Activated CD8-positive, alpha-beta T cell treated with anti-CD3 and anti-CD28 coated beads for 36 hours (primary cell): ENCODE data around the gene ADGRB3. TPM values are rescaled to one million over a fixed set of nuclear protein-coding genes. Genes with fewer than 3 reads are reported as not detected.
"Not testable (repeated sequence)": the region's sequence is repeated elsewhere in the genome, so short reads cannot be mapped to it uniquely, and the experiment has no call there.

Experiments
- ATAC-seq: fragments of 200-7000 bp; cut with Tn5 transposase; one replicate; pipeline ENCODE4 v1.10.0; 2021; ENCODE audit warnings: mild to moderate bottlenecking, moderate library complexity
- CTCF ChIA-PET: fragments of 350-600 bp; sonication (Branson Sonifier 250); formaldehyde crosslinking; loops from one replicate; lab custom pipeline; 2021; ENCODE audit warnings: antibody characterized with exemption; lab: Charles Lee
- POLR2A ChIA-PET: fragments of 350-600 bp; sonication (Branson Sonifier 250); formaldehyde crosslinking; loops from one replicate; lab custom pipeline; 2021; ENCODE audit warnings: antibody characterized with exemption; lab: Charles Lee
- DNase-seq: peaks from one replicate; pipeline ENCODE4 v3.0.0-alpha.2; 2020
- H3K27ac Mint-ChIP-seq: one replicate; pipeline ENCODE4 v1.8.0; 2021; ENCODE audit warnings: mild to moderate bottlenecking, mixed read lengths
- H3K27me3 Mint-ChIP-seq: one replicate; pipeline ENCODE4 v1.8.0; 2021; ENCODE audit warnings: mixed read lengths
- H3K36me3 Mint-ChIP-seq: one replicate; pipeline ENCODE4 v1.8.0; 2021; ENCODE audit warnings: low read depth, mixed read lengths
- H3K4me1 Mint-ChIP-seq: one replicate; pipeline ENCODE4 v1.8.0; 2021; ENCODE audit warnings: low read depth, mixed read lengths
- H3K4me3 Mint-ChIP-seq: one replicate; pipeline ENCODE4 v1.8.0; 2021; ENCODE audit warnings: mild to moderate bottlenecking, moderate library complexity, mixed read lengths
- H3K9me3 Mint-ChIP-seq: one replicate; pipeline ENCODE4 v1.8.0; 2021; ENCODE audit warnings: mixed read lengths
- CTCF ChIP-seq: fragments of 200-600 bp; IDR thresholded peaks from one replicate; pipeline ENCODE4 v1.8.0; 2022; ENCODE audit warnings: antibody characterized with exemption, mild to moderate bottlenecking
- intact Hi-C: fragments of 100-400 bp; cut with micrococcal nuclease; formaldehyde crosslinking; loops from one replicate; pipeline ENCODE4 v1.10.0; 2022
- total RNA-seq, 2 experiments: library from RNA; stranded (reverse); gene quantifications; one replicate each; pipeline ENCODE4 v1.2.3, GENCODE V29; 2021

ADGRB3 gene
- total RNA-seq, 2 experiments from 2014 or later, result not detected

GRCh38 chr6:69423785-69424184 lies 788.7 kb downstream of the ADGRB3 start:
- no peak for DNase-seq
- CTCF ChIA-PET, result no interaction called here
- no peak for TF ChIP-seq CTCF
- ATAC-seq, result no peak
- Mint-ChIP-seq H3K27me3 (no peaks in the 10 kb centered on the region), H3K36me3 (no peaks in the 10 kb centered on the region), H3K4me3 (no peak overlapping the region), H3K27ac (no peak overlapping the region), H3K9me3 (no peaks in the 10 kb centered on the region), H3K4me1 (no peaks in the 10 kb centered on the region)
- POLR2A ChIA-PET, result no interaction called here
- intact Hi-C loops, result no loop called here

- TF ChIP-seq CTCF, result no peak
- no peak for ATAC-seq
These were observed 789.5 kb downstream of the ADGRB3 start for GRCh38 chr6:69424581-69424980.

GRCh38 chr6:69427882-69428281 lies 792.8 kb downstream of the ADGRB3 start:
- ATAC-seq (no peak), DNase-seq (no peak)
- intact Hi-C loops, result no loop called here
- no peak for TF ChIP-seq CTCF
- H3K36me3 Mint-ChIP-seq, result no peaks in the 10 kb centered on the region
- H3K9me3 Mint-ChIP-seq, result no peaks in the 10 kb centered on the region
- ChIA-PET POLR2A (no interaction called here), CTCF (no interaction called here)
- no peak overlapping the region for H3K27ac Mint-ChIP-seq
- H3K4me1 Mint-ChIP-seq, result no peaks in the 10 kb centered on the region
- no peak overlapping the region for H3K4me3 Mint-ChIP-seq
- no peaks in the 10 kb centered on the region for H3K27me3 Mint-ChIP-seq

More at GRCh38 chr6:69424581-69424980, 789.5 kb downstream of the ADGRB3 start:
- DNase-seq, result no peak
- intact Hi-C loops, result no loop called here
- ChIA-PET CTCF (no interaction called here), POLR2A (interaction anchor here (0.5 kb wide), 1 partner anchor 585 kb away, joined by 3 read pairs; no protein-coding TSS in a partner anchor)
- no peak overlapping the region for H3K4me3 Mint-ChIP-seq
- no peaks in the 10 kb centered on the region for H3K27me3 Mint-ChIP-seq
- no peaks in the 10 kb centered on the region for H3K9me3 Mint-ChIP-seq
- H3K27ac Mint-ChIP-seq, result no peak overlapping the region
- H3K36me3 Mint-ChIP-seq, result no peaks in the 10 kb centered on the region
- H3K4me1 Mint-ChIP-seq, result no peaks in the 10 kb centered on the region

- H3K9me3 Mint-ChIP-seq, H3K36me3 Mint-ChIP-seq, DNase-seq, POLR2A ChIA-PET, H3K27ac Mint-ChIP-seq, ATAC-seq, CTCF ChIA-PET, intact Hi-C loops, H3K27me3 Mint-ChIP-seq, H3K4me1 Mint-ChIP-seq, H3K4me3 Mint-ChIP-seq: not testable (repeated sequence)
These were observed 797.1 kb downstream of the ADGRB3 start for GRCh38 chr6:69432168-69432567.

- H3K27me3 Mint-ChIP-seq, CTCF ChIA-PET, ATAC-seq, POLR2A ChIA-PET, DNase-seq, intact Hi-C loops, H3K4me1 Mint-ChIP-seq, H3K9me3 Mint-ChIP-seq, H3K4me3 Mint-ChIP-seq, H3K27ac Mint-ChIP-seq, H3K36me3 Mint-ChIP-seq: not testable (repeated sequence)
These were observed 798.0 kb downstream of the ADGRB3 start for GRCh38 chr6:69433116-69433515.

GRCh38 chr6:69438113-69438512 lies 803.0 kb downstream of the ADGRB3 start:
- peaks cover 2% of the 10 kb centered on the region for H3K9me3 Mint-ChIP-seq
- ChIA-PET CTCF (no interaction called here), POLR2A (no interaction called here)
- no peak overlapping the region for H3K27ac Mint-ChIP-seq
- H3K36me3 Mint-ChIP-seq, result no peaks in the 10 kb centered on the region
- no peaks in the 10 kb centered on the region for H3K4me1 Mint-ChIP-seq
- DNase-seq, result no peak
- ATAC-seq, result no peak
- H3K4me3 Mint-ChIP-seq, result no peak overlapping the region
- H3K27me3 Mint-ChIP-seq, result no peaks in the 10 kb centered on the region
- TF ChIP-seq CTCF, result no peak
- intact Hi-C loops, result no loop called here
